Naive thymus-derived CD4-positive, alpha-beta T cell (primary cell): ENCODE measurements around the gene SMARCAL1. TPM values are rescaled to one million over a fixed set of nuclear protein-coding genes. Genes with fewer than 3 reads are reported as not detected.

Experiments
- polyA plus RNA-seq, 2 donors: library from polyadenylated mRNA; unstranded; fragments of 300-500 nt; fragmentation: Illumina TruSeq; gene quantifications; one replicate each; pipeline ENCODE4 v1.2.3, GENCODE V29; 2021
- total RNA-seq, 6 experiments: library from RNA in 5 of 6; stranded (reverse) in 5 of 6; gene quantifications; 1 replicate in 5 of 6; 2 replicates in 1 of 6; pipeline ENCODE4 v1.2.3 and lab custom pipeline; 2021 to 2026

SMARCAL1 gene
- total and polyA plus RNA-seq, 7 experiments from 2014 or later = 16.2 to 31.2 (median 24.6) TPM

Other genes with a start within 250 kb of the SMARCAL1 start
- not detected for gene MARCHF4, start 40.0 kb upstream of the SMARCAL1 start, total RNA-seq
- not detected for gene MARCHF4, start 40.0 kb upstream of the SMARCAL1 start, polyA plus RNA-seq
- gene RPL37A, start 86.4 kb downstream of the SMARCAL1 start, total RNA-seq = 1,000 to 10,000 TPM; 2,173 to 3,712 (median 3,236) TPM
- 1,000 to 10,000 TPM; 3,585 to 4,840 TPM for gene RPL37A, start 86.4 kb downstream of the SMARCAL1 start, polyA plus RNA-seq
- gene IGFBP2, start 220.9 kb downstream of the SMARCAL1 start, total RNA-seq = 10 to 100 TPM in 1 of 5 experiments, not detected in 4; 58.9 TPM
- under 1 TPM in 1 of 2 donors, not detected in 1; 0.18 TPM for gene IGFBP2, start 220.9 kb downstream of the SMARCAL1 start, polyA plus RNA-seq